Effector memory CD4-positive, alpha-beta T cell (primary cell): ENCODE results near the gene CYB561.
A peak's percentile ranks its signal among the peaks of the same experiment; 100 is the strongest.

Source experiments
- DNase-seq, 3 donors: peaks; one replicate each; pipeline ENCODE4 v3.0.0-alpha.2; 2020
- H3K27ac ChIP-seq: 2 replicates; pipeline ENCODE4 v1.7.0; 2013; ENCODE audit warnings: mild to moderate bottlenecking, low read length, moderate library complexity; ENCODE audit not compliant: insufficient read depth, poor library complexity, severe bottlenecking
- H3K27me3 ChIP-seq: replicated peaks from 2 replicates; pipeline ENCODE4 v1.7.0; 2013; ENCODE audit warnings: mild to moderate bottlenecking, low read length; ENCODE audit not compliant: insufficient read depth, control insufficient read depth, poor library complexity, severe bottlenecking
- H3K36me3 ChIP-seq: 2 replicates; pipeline ENCODE4 v1.7.0; 2013; ENCODE audit warnings: mild to moderate bottlenecking, low read length, moderate library complexity; ENCODE audit not compliant: control insufficient read depth, insufficient read depth
- H3K4me1 ChIP-seq: 2 replicates; pipeline ENCODE4 v1.7.0; 2013; ENCODE audit warnings: low read length, mild to moderate bottlenecking; ENCODE audit not compliant: control insufficient read depth, insufficient read depth, poor library complexity, severe bottlenecking
- H3K4me3 ChIP-seq: 2 replicates; pipeline ENCODE4 v1.7.0; 2013; ENCODE audit warnings: low read length, low read depth, mild to moderate bottlenecking; ENCODE audit not compliant: insufficient read depth, poor library complexity, severe bottlenecking
- H3K9me3 ChIP-seq: 2 replicates; pipeline ENCODE4 v1.7.0; 2013; ENCODE audit warnings: mild to moderate bottlenecking, low read length, moderate library complexity; ENCODE audit not compliant: control insufficient read depth

Gene CYB561

DNA sequence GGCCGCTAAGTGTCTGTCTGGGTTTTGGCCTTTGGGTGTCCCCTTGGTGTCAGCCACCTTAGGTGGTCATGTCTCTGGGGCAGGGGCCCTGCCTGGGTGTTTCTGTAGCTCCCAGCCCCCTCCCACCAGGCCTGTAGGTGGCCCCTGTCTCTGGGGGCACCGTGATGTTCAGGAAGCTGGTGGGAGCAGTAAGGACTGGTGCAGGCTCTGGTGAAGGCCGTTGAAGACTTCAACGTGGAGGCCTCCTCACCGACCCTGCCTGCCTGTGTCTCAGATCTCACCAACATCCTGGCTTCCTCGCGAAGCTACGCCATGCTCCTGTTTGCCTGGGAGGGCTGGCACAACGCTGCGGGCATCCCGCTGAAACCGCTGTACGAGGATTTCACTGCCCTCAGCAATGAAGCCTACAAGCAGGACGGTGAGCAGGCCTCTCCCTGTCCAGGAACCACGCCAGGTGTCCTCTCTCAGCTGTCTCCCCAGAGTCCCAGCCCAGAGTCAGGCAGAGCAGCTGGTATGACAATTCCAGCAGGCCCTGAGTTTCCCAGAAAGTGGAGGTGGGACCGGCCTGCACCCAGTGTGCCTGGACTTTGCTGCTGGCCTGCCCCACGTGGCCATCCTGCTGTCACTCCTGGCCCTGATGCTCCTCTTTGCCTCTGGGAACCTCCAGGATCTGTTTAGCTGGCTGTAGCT is 33.5 kb upstream of the CYB561 start:
- Histone ChIP-seq H3K4me3 (no peak overlapping the region), H3K27ac (no peak overlapping the region), H3K36me3 (no peaks in the 10 kb centered on the region), H3K27me3 (peaks cover 5% of the 10 kb centered on the region), H3K9me3 (no peaks in the 10 kb centered on the region), H3K4me1 (peaks cover 20% of the 10 kb centered on the region)
- DNase-seq = no peak

DNA sequence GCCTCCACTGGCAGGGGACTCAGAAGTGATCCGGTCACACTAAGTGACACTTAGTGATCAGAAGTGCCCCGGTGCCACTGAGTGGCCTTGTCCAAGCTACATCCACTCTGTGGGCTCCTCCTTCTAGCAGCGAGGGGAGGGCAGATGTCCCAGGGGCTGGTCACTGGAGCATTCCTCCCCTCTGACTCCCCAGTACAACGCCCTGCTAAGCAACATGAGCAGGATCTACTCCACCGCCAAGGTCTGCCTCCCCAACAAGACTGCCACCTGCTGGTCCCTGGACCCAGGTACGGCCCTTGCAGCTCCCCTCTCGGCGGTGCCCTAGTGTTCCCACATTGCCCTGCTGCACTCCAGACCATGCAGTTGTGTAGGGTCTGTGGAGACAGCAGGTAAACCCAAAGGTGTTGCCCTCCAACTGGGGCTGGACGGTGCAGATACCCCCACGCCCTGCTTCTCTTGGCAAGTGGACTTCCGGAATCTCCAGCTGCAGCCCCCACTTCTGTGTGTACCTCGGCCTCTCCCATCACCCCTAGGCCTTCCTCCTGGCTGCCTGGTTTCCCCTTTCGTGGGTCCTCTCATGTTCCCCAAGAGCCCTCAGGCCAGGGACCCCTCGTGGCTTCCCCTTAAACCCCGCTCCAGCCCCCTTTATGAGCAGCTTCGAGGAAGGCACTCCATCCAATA is 32.8 kb upstream of the CYB561 start:
- no peaks in the 10 kb centered on the region for H3K9me3 ChIP-seq
- DNase-seq = peak; percentile 60 to 66 (median 61)
- H3K4me1 ChIP-seq = peaks cover 20% of the 10 kb centered on the region
- H3K4me3 ChIP-seq = no peak overlapping the region
- H3K36me3 ChIP-seq = no peaks in the 10 kb centered on the region
- H3K27me3 ChIP-seq = peaks cover 5% of the 10 kb centered on the region
- H3K27ac ChIP-seq = no peak overlapping the region

DNA sequence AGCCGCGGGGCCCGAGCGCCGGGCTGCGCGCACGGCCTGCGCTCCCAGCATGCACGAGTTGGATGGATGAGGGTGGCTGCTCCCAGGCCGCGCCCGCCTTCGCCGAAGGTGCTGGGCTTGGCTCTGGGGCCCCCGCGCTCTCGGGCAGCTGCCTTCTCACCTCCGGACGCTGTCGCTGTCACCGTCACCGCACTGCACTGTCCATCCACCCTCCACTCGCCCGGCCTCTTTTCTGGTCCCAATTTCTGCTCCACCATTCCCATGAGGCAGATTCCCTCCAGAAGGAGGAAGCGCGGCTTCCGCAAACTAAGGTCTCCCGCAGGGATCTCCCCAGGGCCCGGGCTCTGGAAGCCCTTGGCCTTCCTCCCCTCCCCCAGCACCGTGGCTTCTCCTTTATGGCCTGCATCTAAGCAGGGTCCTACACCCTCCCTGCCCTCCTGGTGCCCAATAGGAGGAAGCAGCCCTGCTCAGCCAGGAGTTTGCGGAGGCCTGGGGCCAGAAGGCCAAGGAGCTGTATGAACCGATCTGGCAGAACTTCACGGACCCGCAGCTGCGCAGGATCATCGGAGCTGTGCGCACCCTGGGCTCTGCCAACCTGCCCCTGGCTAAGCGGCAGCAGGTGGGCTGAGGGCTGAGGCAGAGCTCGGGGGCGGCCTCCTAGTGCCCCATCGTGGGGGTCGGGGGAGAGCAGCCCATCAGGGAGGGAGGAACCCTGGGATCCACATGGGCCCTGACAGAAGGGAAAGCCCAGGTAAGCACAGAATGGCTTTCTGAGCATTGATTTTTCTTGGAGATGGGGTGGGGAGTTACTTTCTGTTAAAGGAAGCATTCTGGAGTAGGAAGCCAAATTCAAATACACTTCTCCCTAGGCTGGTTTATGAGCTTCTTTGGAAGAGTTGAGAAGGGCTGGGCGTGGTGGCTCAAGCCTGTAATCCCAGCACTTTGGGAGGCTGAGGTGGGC is 31.7 kb upstream of the CYB561 start:
- Histone ChIP-seq H3K4me3 (peak overlapping the region; percentile 64), H3K27me3 (peaks cover 5% of the 10 kb centered on the region), H3K36me3 (no peaks in the 10 kb centered on the region), H3K4me1 (peaks cover 20% of the 10 kb centered on the region), H3K9me3 (no peaks in the 10 kb centered on the region), H3K27ac (no peak overlapping the region)
- DNase-seq = no peak

DNA sequence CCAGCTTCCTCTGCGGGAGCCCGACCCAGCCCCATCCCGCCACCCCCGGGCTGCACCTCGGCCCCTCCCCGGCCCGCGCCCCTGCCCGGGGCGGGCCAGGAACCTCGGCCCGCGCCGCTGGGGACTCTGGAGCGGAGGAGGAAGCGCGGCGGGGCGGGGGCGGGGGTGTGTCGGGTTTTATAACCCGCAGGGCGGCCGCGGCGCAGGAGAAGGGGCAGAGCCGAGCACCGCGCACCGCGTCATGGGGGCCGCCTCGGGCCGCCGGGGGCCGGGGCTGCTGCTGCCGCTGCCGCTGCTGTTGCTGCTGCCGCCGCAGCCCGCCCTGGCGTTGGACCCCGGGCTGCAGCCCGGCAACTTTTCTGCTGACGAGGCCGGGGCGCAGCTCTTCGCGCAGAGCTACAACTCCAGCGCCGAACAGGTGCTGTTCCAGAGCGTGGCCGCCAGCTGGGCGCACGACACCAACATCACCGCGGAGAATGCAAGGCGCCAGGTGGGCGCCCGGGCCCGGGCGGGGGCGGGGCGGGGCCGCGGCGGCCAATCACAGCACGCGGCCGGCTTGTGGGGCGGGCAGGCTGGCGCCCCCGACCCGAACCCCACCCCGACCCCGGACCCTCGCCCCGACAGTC is 30.9 kb upstream of the CYB561 start, which contains the start of gene ACE:
Gene ACE, plus strand, starts transcription at position 208 of the 626 bp plus-strand sequence. Its CDS starts 34 bp downstream, at position 242.
- peaks cover 20% of the 10 kb centered on the region for H3K4me1 ChIP-seq
- H3K27me3 ChIP-seq = peaks cover 5% of the 10 kb centered on the region
- H3K36me3 ChIP-seq = no peaks in the 10 kb centered on the region
- peak within 1 kb of the TSS; percentile 64 for H3K4me3 ChIP-seq
- DNase-seq = peak; percentile 17 to 22 (median 20)
- H3K9me3 ChIP-seq = no peaks in the 10 kb centered on the region
- H3K27ac ChIP-seq = no peak within 1 kb of the TSS

DNA sequence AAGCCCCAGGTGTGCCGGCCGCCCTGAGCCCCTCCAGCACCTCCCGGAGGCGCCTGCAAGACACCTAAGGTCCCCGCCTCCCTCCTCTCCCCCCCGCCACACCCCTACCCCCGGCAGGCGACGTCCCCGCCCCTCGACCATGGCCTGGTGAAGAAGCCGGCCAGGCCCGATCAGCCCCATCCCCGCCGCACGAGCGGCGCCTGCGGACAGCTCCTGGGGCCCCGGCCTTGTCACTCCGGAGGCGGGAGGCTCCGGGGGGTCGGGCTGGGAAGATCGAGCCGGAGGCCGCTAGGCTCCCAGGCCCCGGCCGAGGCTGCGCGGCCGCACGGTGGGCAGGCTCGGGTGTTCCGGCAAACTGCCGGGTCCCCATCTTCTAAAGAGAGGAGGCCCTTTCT is 30.4 kb upstream of the CYB561 start:
- H3K9me3 ChIP-seq = no peaks in the 10 kb centered on the region
- DNase-seq = peak in 2 of 3 donors; percentile 1 to 3
- peaks cover 20% of the 10 kb centered on the region for H3K4me1 ChIP-seq
- H3K36me3 ChIP-seq = no peaks in the 10 kb centered on the region
- peaks cover 5% of the 10 kb centered on the region for H3K27me3 ChIP-seq
- H3K27ac ChIP-seq = no peak overlapping the region
- peak overlapping the region; percentile 64 for H3K4me3 ChIP-seq

DNA sequence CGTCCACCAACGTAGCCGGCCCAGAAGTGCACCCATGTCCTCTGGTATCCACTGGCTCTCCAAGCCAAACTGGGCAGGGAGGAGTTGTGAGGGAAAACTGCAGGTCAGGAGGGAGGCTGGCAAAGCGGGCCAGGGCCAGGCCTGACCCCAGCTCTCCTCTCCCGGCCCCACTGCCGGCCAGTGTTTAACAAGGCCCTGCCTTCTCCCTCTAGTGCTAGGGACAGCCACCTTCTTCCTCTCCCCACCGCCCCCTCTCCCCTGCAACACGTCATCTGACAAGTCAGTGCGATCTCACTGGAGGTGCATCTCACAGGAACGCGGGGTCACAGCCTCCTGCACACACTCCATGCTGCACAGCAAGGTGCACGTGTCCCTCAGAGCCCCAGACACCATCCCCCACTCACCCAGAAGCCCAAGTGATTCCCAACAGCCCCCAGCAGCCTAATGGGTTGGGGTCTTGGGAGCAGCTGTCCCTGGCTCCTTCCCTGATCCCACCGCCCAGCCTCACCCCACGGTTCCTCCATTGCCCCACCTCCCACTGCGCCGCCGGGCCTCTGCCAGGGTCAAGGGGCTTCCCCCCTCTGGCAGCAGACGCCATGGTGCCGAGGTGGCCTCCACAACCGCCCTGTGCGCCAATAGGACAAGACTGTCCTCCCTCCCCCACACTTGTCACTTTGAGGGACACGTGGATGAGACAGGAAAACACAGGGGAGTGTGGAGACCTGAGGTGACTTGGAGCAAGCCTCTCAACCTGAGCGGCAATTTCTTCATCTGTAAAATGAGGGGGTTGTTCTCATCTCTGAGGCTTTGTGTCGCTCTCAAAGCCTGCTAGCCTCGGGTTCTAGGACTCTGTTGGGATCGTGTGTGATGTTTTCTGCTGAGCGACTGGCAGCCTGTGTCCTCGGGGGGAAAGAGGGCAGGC is 29.6 kb upstream of the CYB561 start:
- Histone ChIP-seq H3K36me3 (no peaks in the 10 kb centered on the region), H3K9me3 (no peaks in the 10 kb centered on the region), H3K4me1 (peaks cover 20% of the 10 kb centered on the region), H3K4me3 (peak overlapping the region; percentile 64), H3K27ac (no peak overlapping the region), H3K27me3 (peaks cover 5% of the 10 kb centered on the region)
- DNase-seq = no peak

DNA sequence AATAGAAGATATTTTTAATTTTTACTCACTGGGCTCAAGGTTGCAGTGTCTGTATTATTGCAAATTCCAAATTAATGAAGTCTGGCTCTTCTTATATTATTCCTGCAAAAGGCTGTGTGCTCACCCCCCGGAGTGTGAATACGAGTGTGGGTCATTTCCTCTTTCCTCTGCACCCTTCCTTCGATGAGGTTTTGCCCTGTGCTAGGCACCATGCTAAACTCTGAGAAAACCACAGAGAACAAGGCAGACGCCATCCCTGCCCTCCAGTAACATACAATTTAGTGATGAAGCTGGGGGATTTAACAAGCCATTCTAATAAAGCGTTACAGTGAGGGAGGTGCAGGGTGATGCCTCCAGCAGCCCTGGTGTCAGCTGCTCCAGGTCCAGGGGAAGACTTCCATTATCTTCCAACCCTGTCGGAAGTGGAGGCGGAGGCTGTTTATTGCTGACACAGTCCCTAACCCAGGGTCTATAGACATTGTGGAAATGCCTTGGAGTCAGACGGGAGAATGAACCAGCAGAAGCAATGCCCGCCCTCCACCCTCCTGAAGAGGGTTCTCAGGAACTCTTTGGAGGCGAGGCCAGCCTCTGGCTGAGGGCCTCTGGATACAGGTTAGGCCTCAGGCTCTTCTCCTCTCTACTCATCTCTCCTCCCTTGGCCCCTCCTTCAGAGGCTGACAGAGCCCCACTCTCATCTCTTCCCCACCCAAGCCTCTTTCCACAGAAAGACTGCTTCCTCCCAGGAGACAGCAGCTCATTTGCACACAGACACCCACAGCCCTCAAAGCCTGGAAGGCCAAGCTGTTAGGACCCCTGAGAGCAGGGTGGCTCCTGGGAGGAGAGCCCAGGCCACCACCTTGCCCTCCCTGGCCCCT is 28.7 kb upstream of the CYB561 start:
- no peaks in the 10 kb centered on the region for H3K9me3 ChIP-seq
- H3K4me3 ChIP-seq = no peak overlapping the region
- no peaks in the 10 kb centered on the region for H3K36me3 ChIP-seq
- peaks cover 5% of the 10 kb centered on the region for H3K27me3 ChIP-seq
- H3K27ac ChIP-seq = no peak overlapping the region
- no peak for DNase-seq
- H3K4me1 ChIP-seq = peaks cover 20% of the 10 kb centered on the region

DNA sequence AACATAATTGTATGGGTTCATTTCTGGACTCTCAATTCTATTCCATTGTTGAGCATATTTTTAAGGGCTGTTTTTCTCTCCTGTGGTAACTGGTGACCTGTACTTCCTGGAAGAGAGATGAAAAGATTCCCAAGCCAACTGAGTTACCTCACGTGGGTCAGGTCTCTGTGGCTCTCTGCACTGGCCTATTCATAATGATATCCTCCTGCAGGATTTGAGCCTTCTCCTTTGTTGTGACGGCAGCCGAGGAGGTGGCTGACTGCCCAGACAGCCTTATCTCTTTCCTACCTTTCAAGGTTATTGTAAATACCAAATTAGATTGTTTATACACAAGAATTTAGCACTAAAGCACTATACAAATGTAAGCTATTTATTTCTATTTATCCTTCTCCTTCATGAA is 28.1 kb upstream of the CYB561 start:
- H3K27me3 ChIP-seq = peaks cover 5% of the 10 kb centered on the region

More for the DNA sequence above, 28.1 kb upstream of the CYB561 start:
- H3K9me3 ChIP-seq = no peaks in the 10 kb centered on the region
- H3K36me3 ChIP-seq = no peaks in the 10 kb centered on the region
- no peak overlapping the region for H3K27ac ChIP-seq
- DNase-seq = no peak
- H3K4me1 ChIP-seq = peaks cover 20% of the 10 kb centered on the region
- no peak overlapping the region for H3K4me3 ChIP-seq
